HG03457 (cell line): ENCODE results near the gene BIRC5.

ENCODE experiments used
- ATAC-seq: cut with Tn5 transposase; IDR thresholded peaks from one replicate; pipeline ENCODE4 v1.9.1; 2021; ENCODE audit warnings: moderate number of reproducible peaks; ENCODE audit not compliant: unreplicated experiment

The BIRC5 gene

DNA sequence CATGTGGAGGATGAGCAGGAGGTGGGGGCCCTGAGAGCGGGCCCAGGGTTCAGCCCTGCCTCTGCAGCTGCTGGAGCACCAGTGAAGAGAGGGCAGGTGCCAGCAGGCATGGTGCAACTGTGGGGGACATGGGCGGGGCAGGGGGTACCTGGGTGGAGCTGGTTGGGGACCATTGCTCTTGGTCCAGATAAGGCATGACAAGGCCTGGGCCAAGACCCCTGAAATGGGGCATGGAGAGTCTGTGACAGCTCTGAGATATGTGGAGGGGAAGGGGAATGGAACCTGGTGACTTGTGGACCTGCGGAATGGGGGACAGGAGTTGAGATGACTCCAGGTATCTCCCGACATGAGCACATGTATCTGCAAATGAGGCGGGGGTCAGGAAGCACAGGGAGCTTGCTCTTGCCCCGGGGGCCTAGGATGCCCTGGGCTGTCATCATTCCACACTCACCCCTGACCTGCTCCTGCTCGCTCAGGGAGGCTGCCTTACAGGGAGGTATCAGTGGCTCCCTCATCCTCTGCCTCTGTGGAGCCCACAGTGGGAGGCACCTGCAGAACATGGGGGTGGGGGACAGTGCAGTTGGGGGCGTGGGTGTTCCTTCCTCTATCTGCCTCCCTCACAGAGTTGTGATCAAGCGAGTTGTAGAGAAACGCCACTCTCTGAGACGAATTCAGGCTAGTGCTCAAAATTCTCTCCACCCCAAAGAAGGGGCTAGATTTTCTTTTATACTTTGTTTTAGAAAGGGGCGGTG, 57.5 kb downstream of the BIRC5 start:
- ATAC-seq, result no peak

DNA sequence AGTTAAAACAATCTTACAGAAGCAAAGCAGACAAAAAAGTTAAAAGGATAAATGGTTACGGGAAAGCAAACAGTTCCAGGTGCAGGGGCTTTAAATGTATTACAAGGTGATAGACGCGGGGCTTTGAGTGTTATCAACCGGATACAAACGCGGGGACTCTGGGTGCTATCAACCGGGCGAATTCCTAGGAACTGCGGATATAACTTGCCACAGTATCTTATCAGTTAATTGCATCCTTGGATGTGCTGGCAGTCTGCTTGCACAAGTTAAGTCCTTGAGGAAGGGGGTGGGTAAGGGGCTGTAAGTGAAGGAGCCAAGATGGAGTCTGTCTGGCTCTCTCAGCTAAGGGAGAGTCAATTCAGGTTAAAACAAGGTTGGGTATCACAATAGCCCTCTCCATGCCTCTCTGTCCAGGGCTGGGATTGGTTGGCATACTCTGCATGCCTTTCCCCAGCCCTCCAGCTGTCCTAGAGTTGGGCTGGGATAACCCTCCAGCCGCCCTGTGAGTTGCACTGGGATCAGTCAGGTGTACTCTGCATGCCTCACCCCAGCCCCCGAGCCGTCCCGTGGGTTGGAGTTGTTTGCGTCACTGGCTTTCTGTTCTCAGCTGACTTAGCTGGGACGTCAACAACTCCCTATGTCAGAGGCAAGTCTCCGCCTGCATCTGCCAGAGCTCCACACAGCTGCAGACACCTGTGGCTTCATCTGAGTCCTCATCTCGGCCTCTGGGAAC, 58.3 kb downstream of the BIRC5 start:
- ATAC-seq, result no peak

- no peak for ATAC-seq
Measured at GRCh38 chr17:78272914-78273258, 58.8 kb downstream of the BIRC5 start.

- no peak for ATAC-seq
Measured at GRCh38 chr17:78273813-78274212, 59.8 kb downstream of the BIRC5 start.
